ENCODE measurements around the gene SLAMF7.

GRCh38 chr1:160752406-160752805 is 13.4 kb downstream of the SLAMF7 start:
- no peak for TF ChIP-seq CTCF (IDR thresholded peaks at IDR 0.05)
- no peak for TF ChIP-seq POLR2A (IDR thresholded peaks at IDR 0.05)

Measured in Peyer's patch (tissue), 4 donors.